AG09319 (cell line): Measurements from ENCODE around the gene TICRR.

ENCODE experiments used
- DNase-seq: peaks from one replicate; pipeline ENCODE4 v3.0.0-alpha.2; 2010; ENCODE audit warnings: low read depth; ENCODE audit errors: extremely low read depth
- CTCF ChIP-seq: IDR thresholded peaks from 2 replicates; pipeline ENCODE4 v1.5.1; 2011; ENCODE audit warnings: low read depth, mild to moderate bottlenecking, inconsistent platforms, low read length, moderate library complexity

Gene TICRR

GRCh38 chr15:89591834-89592233, 16.6 kb downstream of the TICRR start:
- TF ChIP-seq CTCF, result no peak
- DNase-seq, result no peak

- TF ChIP-seq CTCF, result no peak
- no peak for DNase-seq
Observed at GRCh38 chr15:89593018-89593417, 17.7 kb downstream of the TICRR start.

DNA sequence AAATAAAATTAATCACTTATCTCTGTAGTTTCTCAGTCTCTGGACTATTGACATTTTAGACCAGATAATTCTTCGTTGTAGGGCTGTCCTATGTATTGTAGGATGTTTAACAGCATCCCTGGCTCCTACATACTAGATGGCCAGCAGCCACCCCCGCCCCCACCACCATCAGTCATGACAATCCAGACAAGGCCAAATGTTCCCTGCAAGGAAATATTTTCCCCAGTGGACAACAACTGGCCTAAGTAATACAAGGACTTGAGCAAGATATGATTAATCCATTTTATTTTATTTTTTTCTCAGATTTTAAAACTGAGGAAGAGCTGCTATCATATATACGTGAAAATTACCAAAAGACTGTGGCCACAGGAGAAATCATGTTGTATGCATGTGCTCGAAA, 23.8 kb downstream of the TICRR start:
- no peak for TF ChIP-seq CTCF
- DNase-seq, result no peak

DNA sequence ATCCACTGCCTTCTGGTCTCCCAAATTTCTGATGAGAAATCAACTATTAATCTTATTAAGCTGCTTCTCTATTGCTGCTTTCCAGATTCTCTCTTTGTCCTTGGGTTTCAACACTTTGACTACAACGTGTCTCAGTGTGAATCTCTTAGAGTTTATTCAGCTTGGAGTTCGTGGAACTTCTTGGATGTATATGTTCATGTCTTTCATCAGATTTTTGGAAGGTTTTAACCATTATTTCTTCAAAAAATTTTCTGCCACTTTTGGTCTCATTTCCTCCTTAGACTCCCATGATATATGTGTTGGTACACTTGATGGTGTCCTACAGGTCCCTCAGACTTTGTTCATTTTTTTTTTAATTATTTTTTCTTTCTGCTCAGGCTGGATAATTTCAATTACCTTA, 36.0 kb downstream of the TICRR start:
- no peak for DNase-seq
- no peak for TF ChIP-seq CTCF

DNA sequence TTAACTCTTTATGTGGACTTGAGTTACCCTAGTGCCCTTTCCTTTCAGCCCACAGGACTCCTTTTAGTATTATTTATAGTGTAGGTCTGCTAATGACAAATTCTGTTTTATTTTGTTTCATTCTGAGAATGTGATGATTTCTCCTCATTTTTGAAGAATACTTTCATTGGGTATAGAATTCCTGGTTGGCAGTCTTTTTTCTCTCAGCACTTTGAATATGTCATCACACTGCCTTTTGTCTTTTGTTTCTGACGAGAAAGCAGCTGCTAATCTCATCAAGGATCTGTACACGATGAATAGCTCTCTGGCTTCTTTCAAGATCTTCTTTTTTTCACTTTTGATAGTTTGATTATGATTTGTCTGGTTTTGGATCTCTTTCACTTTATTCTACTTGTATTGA, 37.8 kb downstream of the TICRR start:
- TF ChIP-seq CTCF, result no peak

DNA sequence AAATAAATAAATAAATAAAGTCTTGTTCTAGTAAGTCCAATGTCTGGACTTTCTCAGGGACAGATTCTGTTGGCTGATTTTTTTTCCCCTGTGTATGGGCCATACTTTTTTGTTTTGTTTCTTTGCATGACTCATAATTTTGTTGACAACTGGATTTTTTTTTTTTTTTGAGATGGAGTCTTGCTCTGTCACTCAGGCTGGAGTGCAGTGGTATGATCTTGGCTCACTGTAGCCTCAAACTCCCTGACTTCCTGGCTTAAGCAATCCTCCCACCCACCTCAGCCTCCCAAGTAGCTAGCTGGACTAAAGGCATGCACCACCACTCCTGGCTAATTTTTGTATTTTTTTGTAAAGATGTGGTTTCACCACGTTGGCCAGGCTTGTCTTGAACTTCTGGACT, 38.9 kb downstream of the TICRR start:
- no peak for TF ChIP-seq CTCF
- no peak for DNase-seq

More for the DNA sequence above, 37.8 kb downstream of the TICRR start:
- DNase-seq, result no peak

DNA sequence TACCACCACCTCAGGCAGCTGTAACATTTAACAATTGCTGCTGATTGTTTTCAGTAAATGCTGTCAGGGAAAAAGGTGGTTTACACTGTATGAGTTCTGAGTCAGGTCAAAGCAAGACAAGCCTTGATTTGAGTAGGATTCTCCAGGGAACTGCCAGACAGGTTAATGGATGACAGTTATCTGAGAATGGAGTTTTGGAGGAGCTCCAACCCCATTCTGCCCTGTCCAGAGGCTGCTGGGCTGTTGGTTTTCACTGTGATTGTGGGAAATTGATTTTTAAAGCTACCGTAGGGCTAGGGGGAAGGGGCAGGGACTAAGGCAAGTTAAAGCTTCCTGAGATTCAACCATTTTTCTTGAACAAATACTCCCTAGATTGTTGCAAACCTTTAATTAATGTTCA, 39.9 kb downstream of the TICRR start:
- TF ChIP-seq CTCF, result no peak
- DNase-seq, result no peak
